IMR-90 (cell line): ENCODE results near the gene PRSS16. TPM values are rescaled to one million over a fixed set of nuclear protein-coding genes. Genes with fewer than 3 reads are reported as not detected.

Experiments used
- ATAC-seq: fragments of 200-7000 bp; cut with Tn5 transposase; 2 replicates; pipeline ENCODE4 v1.9.1; 2020; ENCODE audit warnings: low read depth, mild to moderate bottlenecking, moderate library complexity
- BruUV-seq: library from RNA; stranded (reverse); fragments of 400-500 nt; replicated peaks from 2 replicates; lab custom pipeline; 2021; lab: Mats Ljungman, UMichigan
- CTCF ChIA-PET: fragments of 300-600 bp; formaldehyde crosslinking; extraction: SDS; loops from one replicate; lab custom pipeline; 2021; ENCODE audit warnings: antibody characterized with exemption; lab: Yijun Ruan, JAX
- POLR2A ChIA-PET: fragments of 300-600 bp; sonication (Branson Sonifier 250); formaldehyde crosslinking; loops from one replicate; lab custom pipeline; 2022; ENCODE audit warnings: antibody characterized with exemption; ENCODE audit not compliant: unreplicated experiment; lab: Charles Lee
- DNase-seq: peaks from one replicate; pipeline ENCODE4 v3.0.0; 2013
- H2AFZ ChIP-seq: replicated peaks from 2 replicates; pipeline ENCODE3; 2013; ENCODE audit warnings: low read length, mild to moderate bottlenecking; ENCODE audit not compliant: poor library complexity
- H2AK5ac ChIP-seq: 2 replicates; pipeline ENCODE4 v1.6.1; 2013; ENCODE audit warnings: low read depth, low read length, inconsistent platforms
- H2AK9ac ChIP-seq: replicated peaks from 2 replicates; pipeline ENCODE3; 2013; ENCODE audit warnings: mild to moderate bottlenecking, low read depth, low read length, moderate library complexity; ENCODE audit not compliant: poor library complexity
- H2BK120ac ChIP-seq: 2 replicates; pipeline ENCODE4 v1.6.1; 2013; ENCODE audit warnings: low read depth, low read length, inconsistent platforms
- H2BK15ac ChIP-seq: 3 replicates; pipeline ENCODE4 v1.6.1; 2013; ENCODE audit warnings: low read depth, low read length, inconsistent platforms
- H2BK20ac ChIP-seq: 2 replicates; pipeline ENCODE4 v1.6.1; 2013; ENCODE audit warnings: low read depth, mild to moderate bottlenecking, inconsistent platforms, low read length, moderate library complexity
- H2BK5ac ChIP-seq: 2 replicates; pipeline ENCODE4 v1.6.1; 2013; ENCODE audit warnings: mild to moderate bottlenecking, low read depth, low read length, inconsistent platforms; ENCODE audit not compliant: poor library complexity, severe bottlenecking
- H3K14ac ChIP-seq: replicated peaks from 2 replicates; pipeline ENCODE4 v1.6.1; 2013; ENCODE audit warnings: low read depth, low read length, inconsistent platforms
- H3K18ac ChIP-seq: 2 replicates; pipeline ENCODE4 v1.6.1; 2013; ENCODE audit warnings: low read depth, low read length, control low read depth
- H3K23ac ChIP-seq: 2 replicates; pipeline ENCODE4 v1.6.1; 2013; ENCODE audit warnings: low read depth, low read length, inconsistent platforms
- H3K27ac ChIP-seq: 2 replicates; pipeline ENCODE4 v1.5.1; 2013; ENCODE audit warnings: mild to moderate bottlenecking, control low read depth, low read length; ENCODE audit not compliant: insufficient read depth
- H3K27me3 ChIP-seq: 2 replicates; pipeline ENCODE4 v1.6.1; 2013; ENCODE audit warnings: low read length; ENCODE audit not compliant: control insufficient read depth, insufficient read depth
- H3K36me3 ChIP-seq: 2 replicates; pipeline ENCODE4 v1.6.1; 2013; ENCODE audit warnings: low read length, mixed read lengths; ENCODE audit not compliant: control insufficient read depth, insufficient read depth
- H3K4ac ChIP-seq: 2 replicates; pipeline ENCODE4 v1.6.1; 2013; ENCODE audit warnings: low read depth, low read length, inconsistent platforms
- H3K4me1 ChIP-seq: 2 replicates; pipeline ENCODE4 v1.6.1; 2013; ENCODE audit warnings: low read length, mixed read lengths; ENCODE audit not compliant: control insufficient read depth, insufficient read depth
- H3K4me2 ChIP-seq: 2 replicates; pipeline ENCODE4 v1.6.1; 2013; ENCODE audit warnings: low read depth, mild to moderate bottlenecking, control low read depth, low read length, moderate library complexity
- H3K4me3 ChIP-seq: 2 replicates; pipeline ENCODE4 v1.5.1; 2013; ENCODE audit warnings: low read depth, mild to moderate bottlenecking, control low read depth, low read length, moderate library complexity; ENCODE audit not compliant: insufficient read depth
- H3K56ac ChIP-seq: 2 replicates; pipeline ENCODE4 v1.6.1; 2013; ENCODE audit warnings: low read length, inconsistent platforms; ENCODE audit not compliant: insufficient read depth; ENCODE audit errors: extremely low read depth
- H3K79me1 ChIP-seq, 2 experiments: 2 replicates each; pipeline ENCODE4 v1.6.1; 2013; ENCODE audit warnings: low read length in 2 of 2, inconsistent platforms in 1 of 2, low read depth in 1 of 2
- H3K9ac ChIP-seq: 2 replicates; pipeline ENCODE4 v1.6.1; 2013; ENCODE audit warnings: low read depth, low read length, control low read depth
- H3K9me1 ChIP-seq: 2 replicates; pipeline ENCODE4 v1.6.1; 2013; ENCODE audit warnings: low read length, inconsistent platforms; ENCODE audit not compliant: insufficient read depth
- H3K9me3 ChIP-seq: 2 replicates; pipeline ENCODE4 v1.6.1; 2013; ENCODE audit warnings: low read length; ENCODE audit not compliant: control insufficient read depth, insufficient read depth
- H4K20me1 ChIP-seq: 2 replicates; pipeline ENCODE4 v1.6.1; 2013; ENCODE audit warnings: low read length, inconsistent platforms; ENCODE audit not compliant: insufficient read depth
- H4K5ac ChIP-seq: 2 replicates; pipeline ENCODE4 v1.6.1; 2013; ENCODE audit warnings: mild to moderate bottlenecking, low read depth, low read length, control low read depth
- H4K8ac ChIP-seq, 2 experiments: 2 replicates each; pipeline ENCODE4 v1.6.1; 2013; ENCODE audit warnings: low read depth in 2 of 2, low read length in 2 of 2, control low read depth in 1 of 2, inconsistent platforms in 1 of 2
- H4K91ac ChIP-seq: 2 replicates; pipeline ENCODE4 v1.6.1; 2013; ENCODE audit warnings: low read depth, low read length, inconsistent platforms; ENCODE audit not compliant: insufficient read depth
- MXI1 ChIP-seq: IDR thresholded peaks from 2 replicates; pipeline ENCODE4 v1.6.1; 2012; ENCODE audit warnings: low read depth, mild to moderate bottlenecking, low read length, moderate library complexity, borderline replicate concordance
- POLR2A ChIP-seq: IDR thresholded peaks from 2 replicates; pipeline ENCODE4 v1.6.1; 2012; ENCODE audit warnings: mild to moderate bottlenecking, low read depth, low read length
- RAD21 ChIP-seq: IDR thresholded peaks from 2 replicates; pipeline ENCODE4 v1.6.1; 2012; ENCODE audit warnings: low read length, improper control_type of control experiment
- RCOR1 ChIP-seq: IDR thresholded peaks from 2 replicates; pipeline ENCODE4 v1.6.1; 2012; ENCODE audit warnings: mild to moderate bottlenecking, low read length, improper control_type of control experiment; ENCODE audit not compliant: insufficient replicate concordance
- WGBS, 2 experiments: methylation state at CpG; one replicate each; pipeline versions ENCODE4 v1.1.5 to v1.1.7; 2013; ENCODE audit warnings: missing lambda C conversion rate in 2 of 2; ENCODE audit not compliant: insufficient read length in 1 of 2; ENCODE audit errors: extremely low coverage in 2 of 2; 5-methylcytosine and 5-hydroxymethylcytosine counted together
- dilution Hi-C: fragments of 300-500 bp; cut with HindIII; formaldehyde crosslinking; loops from one replicate; pipeline ENCODE4 v1.14.3; 2018; ENCODE audit warnings: low sequenced_read_pairs; ENCODE audit not compliant: unreplicated experiment
- in situ Hi-C: fragments of 300-500 bp; cut with MboI; formaldehyde crosslinking; loops from 3 replicates; pipeline ENCODE4 v1.14.3; 2019; ENCODE audit warnings: low sequenced_read_pairs, inconsistent platforms, mixed read lengths
- intact Hi-C: fragments of 100-400 bp; cut with micrococcal nuclease; formaldehyde crosslinking; loops from 2 replicates; pipeline ENCODE4 v1.10.0; 2022
- polyA plus RNA-seq, 3 experiments: library from polyadenylated mRNA; depleted of rRNA; stranded (reverse); fragments of >200 nt; gene quantifications; 2 replicates each; pipeline ENCODE4 v1.2.3, GENCODE V29; 2012; ENCODE audit warnings: low replicate concordance in 1 of 3
- total RNA-seq: library from RNA; depleted of rRNA; stranded (reverse); fragments of >200 nt; gene quantifications from 2 replicates; pipeline ENCODE4 v1.2.3, GENCODE V29; 2012

Gene PRSS16
- total and polyA plus RNA-seq, 2 of the 4 experiments (the other 2 are of a cell fraction) = 0.39 TPM; not detected in 1

DNA sequence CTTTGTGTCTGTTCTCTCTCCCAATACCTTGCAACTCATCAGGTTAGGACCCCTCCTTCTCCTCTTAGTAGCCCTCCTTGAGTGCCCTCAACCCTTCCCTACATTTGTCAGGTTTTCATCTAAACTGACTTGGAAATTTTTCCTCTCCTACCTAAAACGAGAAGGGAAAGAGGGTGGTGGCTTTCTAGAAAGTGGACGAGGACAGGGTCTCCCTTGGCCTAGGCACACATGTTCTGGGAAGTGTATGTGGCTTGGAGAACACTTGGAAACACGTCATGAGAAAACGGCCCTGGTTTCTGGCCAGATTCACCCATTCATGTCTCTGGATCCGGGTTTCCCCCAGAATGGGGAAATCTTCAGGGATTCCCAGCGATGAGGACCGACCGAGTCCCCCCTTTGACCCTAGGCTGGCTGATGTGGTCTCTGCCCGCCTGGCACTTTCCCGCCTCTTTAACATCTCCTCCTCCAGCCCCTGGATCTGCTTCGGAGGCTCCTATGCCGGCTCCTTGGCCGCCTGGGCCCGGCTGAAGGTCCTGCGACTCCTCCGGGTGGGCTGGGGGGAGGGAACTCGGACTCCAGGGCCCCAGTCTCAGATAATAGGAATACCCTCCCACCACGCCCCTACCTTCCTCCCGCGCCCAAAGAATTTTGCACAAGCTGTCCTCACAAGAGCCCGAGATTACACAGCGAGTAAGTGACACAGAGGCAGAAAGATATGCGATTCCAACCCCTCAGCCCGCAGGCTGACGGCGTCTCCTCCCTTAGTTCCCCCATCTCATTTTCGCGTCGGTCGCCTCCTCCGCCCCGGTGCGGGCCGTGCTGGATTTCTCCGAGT is 3.0 kb downstream of the PRSS16 start:
- Histone ChIP-seq H4K8ac (no peak overlapping the region), H3K23ac (no peak overlapping the region), H2AK5ac (no peak overlapping the region), H3K56ac (no peak overlapping the region), H3K4ac (no peak overlapping the region), H3K14ac (no peak overlapping the region), H2BK5ac (no peak overlapping the region), H3K4me2 (peak overlapping the region; percentile 82), H3K9ac (no peak overlapping the region), H3K18ac (no peak overlapping the region), H4K5ac (no peak overlapping the region), H3K4me1 (peaks cover 2% of the 10 kb centered on the region; the same call in 1 of the 2 replicates), H4K91ac (no peak overlapping the region), H2BK120ac (no peak overlapping the region), H3K27me3 (peaks cover 52% of the 10 kb centered on the region), H3K79me1 (no peaks in the 10 kb centered on the region), H2AK9ac (no peak overlapping the region), H3K27ac (no peak overlapping the region), H4K20me1 (no peaks in the 10 kb centered on the region), H3K36me3 (no peaks in the 10 kb centered on the region), H2AFZ (peak overlapping the region; percentile 90), H3K9me3 (peaks cover 1% of the 10 kb centered on the region; the same call in 1 of the 2 replicates), H3K9me1 (no peaks in the 10 kb centered on the region), H2BK15ac (no peak overlapping the region), H2BK20ac (no peak overlapping the region), H3K4me3 (peak overlapping the region; percentile 55)
- CTCF ChIA-PET = no interaction called here
- dilution Hi-C loops (no loop called here), in situ Hi-C loops (no loop called here), intact Hi-C loops (no loop called here)
- WGBS, 2 experiments = 18% methylated on average over 5 of the region's 35 CpGs; no CpG with 5 or more reads in 1 of the 2 experiments
- no peak for DNase-seq
- POLR2A ChIA-PET = no interaction called here
- no peak for ATAC-seq
- no TSS peak for BruUV-seq
- TF ChIP-seq POLR2A = no peak
- TF ChIP-seq RCOR1 = no peak
- TF ChIP-seq MXI1 = no peak
- no peak for TF ChIP-seq RAD21
